K562 (cell line): ENCODE measurements around the gene MLN.

Experiments used
- ATF1 ChIP-seq, 2 experiments: fragments of 450-650 bp in 1 of 2; IDR thresholded peaks; 2 replicates each; pipeline ENCODE4 v1.6.1; 2016; ENCODE audit warnings: missing compliant biosample characterization in 1 of 2, missing genetic modification characterization in 1 of 2
- CHD2 ChIP-seq: IDR thresholded peaks from 2 replicates; pipeline ENCODE4 v1.6.1; 2011; ENCODE audit warnings: low read depth, low read length
- CHD4 ChIP-seq: fragments of 200-600 bp; sonication (generic); IDR thresholded peaks from 3 replicates; pipeline ENCODE4 v1.6.1; 2012; ENCODE audit warnings: low read depth, mild to moderate bottlenecking, mixed read lengths, low read length, inconsistent platforms; ENCODE audit not compliant: insufficient read depth, insufficient replicate concordance, poor library complexity, severe bottlenecking
- CTBP1 ChIP-seq: fragments of 450-650 bp; IDR thresholded peaks from 2 replicates; pipeline ENCODE4 v1.6.1; 2016; ENCODE audit warnings: borderline replicate concordance
- CTCF ChIP-seq, 3 experiments: IDR thresholded peaks in 2 of 3; conservative IDR thresholded peaks in 1 of 3; 2 replicates each; pipeline ENCODE4 v1.5.1; 2011 to 2012; ENCODE audit warnings: low read length in 3 of 3, mild to moderate bottlenecking in 3 of 3, control low read depth in 2 of 3, improper control_type of control experiment in 1 of 3, inconsistent platforms in 1 of 3, low read depth in 1 of 3, mixed read lengths in 1 of 3, moderate library complexity in 1 of 3; ENCODE audit not compliant: insufficient read depth in 2 of 3
- FOXA1 ChIP-seq: fragments of 450-650 bp; IDR thresholded peaks from 2 replicates; pipeline ENCODE4 v1.6.1; 2016; ENCODE audit warnings: mild to moderate bottlenecking, borderline replicate concordance
- MTF1 ChIP-seq: fragments of 250-450 bp; sonication (Bioruptor Pico); IDR thresholded peaks from 2 replicates; pipeline ENCODE4 v1.9.0; 2021; ENCODE audit warnings: moderate library complexity, mild to moderate bottlenecking, inconsistent platforms, borderline replicate concordance
- TEAD2 ChIP-seq: fragments of 450-650 bp; IDR thresholded peaks from 2 replicates; pipeline ENCODE4 v1.6.1; 2016; ENCODE audit warnings: missing genetic modification characterization, control low read depth, missing compliant biosample characterization
- ZNF24 ChIP-seq: fragments of 450-650 bp; IDR thresholded peaks from 2 replicates; pipeline ENCODE4 v1.6.1; 2016
- ZNF263 ChIP-seq: sonication (generic); formaldehyde crosslinking; IDR thresholded peaks from 2 replicates; pipeline ENCODE4 v1.8.0; 2022; ENCODE audit warnings: mild to moderate bottlenecking, missing genetic modification reagents, borderline replicate concordance

- TF ChIP-seq ZNF263 (CRISPR knock-in tag) = no peak
- TF ChIP-seq ATF1 (CRISPR knock-in tag; IDR thresholded peaks at IDR 0.05) = no peak
- no peak for TF ChIP-seq ATF1 (tag; IDR thresholded peaks at IDR 0.05)
- no peak for TF ChIP-seq TEAD2 (tag)
- TF ChIP-seq FOXA1 = no peak
- no peak for TF ChIP-seq MTF1
- TF ChIP-seq CTCF (IDR thresholded peaks at IDR 0.05 in 2 of 3, conservative IDR thresholded peaks at IDR 0.05 in 1 of 3; ENCODE audit: insufficient read depth in 2 of 3, low read depth in 1 of 3, low read length in 3 of 3) = no peak
- TF ChIP-seq ZNF24 = no peak
- no peak for TF ChIP-seq CHD2
- no peak for TF ChIP-seq CHD4
- no peak for TF ChIP-seq CTBP1
These were observed 56.0 kb downstream of the MLN start for GRCh38 chr6:33747823-33748222.
